ENCODE results near the gene FUNDC2. TPM values are rescaled to one million over a fixed set of nuclear protein-coding genes. Genes with fewer than 3 reads are reported as not detected.

The FUNDC2 gene
- total RNA-seq, 6 experiments from 2014 or later = 24.2 to 70.5 (median 39.7) TPM

GRCh38 chrX:155070663-155070974 lies 44.0 kb downstream of the FUNDC2 start:
- Histone ChIP-seq H3K4me3 (peak overlapping the region; percentile 56 to 62 (median 62)), H3K36me3 (peaks cover 0 to under 1% (median 0%) of the 10 kb centered on the region in 4 donors), H3K4me1 (peaks cover 0 to 15% (median 0%) of the 10 kb centered on the region in 4 donors), H3K27ac (peak overlapping the region; percentile 52 to 88 (median 78)), H3K27me3 (no peaks in the 10 kb centered on the region), H3K9me3 (no peaks in the 10 kb centered on the region)
- TF ChIP-seq CTCF (IDR thresholded peaks at IDR 0.05) (no peak), POLR2A (IDR thresholded peaks at IDR 0.05) (no peak)
- DNase-seq = peak in 1 of 3 donors; percentile 62
- intact Hi-C loops (cut with DNase I) = no loop called here
- ATAC-seq = peak in 3 of 4 donors; percentile 7 to 34 (median 8)
- 25% methylated on average over 14 of the region's 16 CpGs for WGBS (ENCODE audit: insufficient coverage, low coverage, low lambda C conversion rate, missing lambda C conversion rate)

GRCh38 chrX:155070975-155071693 lies 44.5 kb downstream of the FUNDC2 start, which contains the start of the genes BRCC3, CMC4 and MTCP1:
Gene BRCC3, plus strand, starts transcription at chrX:155071508. Its CDS starts 20 bp downstream, at chrX:155071528.
Gene CMC4, minus strand, starts transcription at chrX:155071136. Its CDS starts 7,113 bp downstream, at chrX:155064023.
Gene MTCP1, minus strand, starts transcription at chrX:155071136. Its CDS starts 5,126 bp downstream, at chrX:155066010.
- ATAC-seq (peak; percentile 83 to 95 (median 92)), DNase-seq (peak; percentile 86 to 90 (median 87))
- peak within 1 kb of the TSS; percentile 52 to 88 (median 78) for H3K27ac ChIP-seq
- peaks cover 0 to 3% (median 1%) of the 10 kb centered on the region in 4 donors for H3K36me3 ChIP-seq
- intact Hi-C loops (cut with DNase I) = no loop called here
- no peaks in the 10 kb centered on the region for H3K27me3 ChIP-seq
- WGBS (ENCODE audit: insufficient coverage, low coverage, low lambda C conversion rate, missing lambda C conversion rate) = 28% methylated on average over 18 of the region's 81 CpGs
- TF ChIP-seq POLR2A (IDR thresholded peaks at IDR 0.05) (peak; percentile 80), CTCF (IDR thresholded peaks at IDR 0.05) (peak in 1 of 4 donors; percentile 9)
- no peaks in the 10 kb centered on the region for H3K9me3 ChIP-seq
- H3K4me1 ChIP-seq = peaks cover 0 to 9% (median 0%) of the 10 kb centered on the region in 4 donors
- H3K4me3 ChIP-seq = peak within 1 kb of the TSS; percentile 62 to 66 (median 63)

- intact Hi-C loops (cut with DNase I) = no loop called here
- Histone ChIP-seq H3K9me3 (no peaks in the 10 kb centered on the region), H3K27me3 (no peaks in the 10 kb centered on the region), H3K4me1 (peaks cover 0 to 6% (median 0%) of the 10 kb centered on the region in 4 donors), H3K4me3 (peak overlapping the region; percentile 49 to 66 (median 63)), H3K36me3 (peaks cover 0 to 3% (median 2%) of the 10 kb centered on the region in 4 donors), H3K27ac (peak overlapping the region; percentile 52 to 65 (median 62))
- ATAC-seq = peak in 3 of 4 donors; percentile 3 to 55 (median 6)
- DNase-seq = peak in 1 of 3 donors; percentile 62
- 30% methylated on average over 13 of the region's 25 CpGs for WGBS (ENCODE audit: insufficient coverage, low coverage, low lambda C conversion rate, missing lambda C conversion rate)
- no peak for TF ChIP-seq POLR2A (IDR thresholded peaks at IDR 0.05)
- no peak for TF ChIP-seq CTCF (IDR thresholded peaks at IDR 0.05)
Measured at GRCh38 chrX:155071694-155072280, 45.1 kb downstream of the FUNDC2 start.

GRCh38 chrX:155086202-155086840 lies 59.7 kb downstream of the FUNDC2 start:
- H3K27ac ChIP-seq = no peak overlapping the region
- 71% methylated on average over 18 of the region's 24 CpGs for WGBS (ENCODE audit: insufficient coverage, low coverage, low lambda C conversion rate, missing lambda C conversion rate)
- TF ChIP-seq POLR2A (IDR thresholded peaks at IDR 0.05) = no peak
- TF ChIP-seq CTCF (IDR thresholded peaks at IDR 0.05) = peak; percentile 43 to 57 (median 54)

More at GRCh38 chrX:155086202-155086840, 59.7 kb downstream of the FUNDC2 start:
- ATAC-seq = peak; percentile 60 to 70 (median 62)
- no peaks in the 10 kb centered on the region for H3K4me1 ChIP-seq
- no peaks in the 10 kb centered on the region for H3K36me3 ChIP-seq
- intact Hi-C loops (cut with DNase I) = no loop called here
- H3K4me3 ChIP-seq = no peak overlapping the region
- no peaks in the 10 kb centered on the region for H3K9me3 ChIP-seq
- no peaks in the 10 kb centered on the region for H3K27me3 ChIP-seq
- peak in 2 of 3 donors; percentile 49 to 54 for DNase-seq

Measured in right lobe of liver (tissue), 6 donors.